Left renal pelvis (tissue), 4 donors: ENCODE data around the gene FZD8. TPM values are rescaled to one million over a fixed set of nuclear protein-coding genes. Genes with fewer than 3 reads are reported as not detected.

Experiments
- DNase-seq, 4 donors: peaks; one replicate each; pipeline ENCODE4 v3.0.0-alpha.2; 2013; ENCODE audit warnings: low read depth in 4 of 4, low spot score in 3 of 4
- polyA plus RNA-seq, 4 donors: library from polyadenylated mRNA; unstranded; fragments of 120-200 nt; gene quantifications; one replicate each; pipeline ENCODE4 v1.2.1, GENCODE V29; 2013; ENCODE audit not compliant: insufficient read length in 4 of 4

Gene FZD8
- polyA plus RNA-seq, 4 donors = 12.4 to 35.1 (median 14.0) TPM

DNA sequence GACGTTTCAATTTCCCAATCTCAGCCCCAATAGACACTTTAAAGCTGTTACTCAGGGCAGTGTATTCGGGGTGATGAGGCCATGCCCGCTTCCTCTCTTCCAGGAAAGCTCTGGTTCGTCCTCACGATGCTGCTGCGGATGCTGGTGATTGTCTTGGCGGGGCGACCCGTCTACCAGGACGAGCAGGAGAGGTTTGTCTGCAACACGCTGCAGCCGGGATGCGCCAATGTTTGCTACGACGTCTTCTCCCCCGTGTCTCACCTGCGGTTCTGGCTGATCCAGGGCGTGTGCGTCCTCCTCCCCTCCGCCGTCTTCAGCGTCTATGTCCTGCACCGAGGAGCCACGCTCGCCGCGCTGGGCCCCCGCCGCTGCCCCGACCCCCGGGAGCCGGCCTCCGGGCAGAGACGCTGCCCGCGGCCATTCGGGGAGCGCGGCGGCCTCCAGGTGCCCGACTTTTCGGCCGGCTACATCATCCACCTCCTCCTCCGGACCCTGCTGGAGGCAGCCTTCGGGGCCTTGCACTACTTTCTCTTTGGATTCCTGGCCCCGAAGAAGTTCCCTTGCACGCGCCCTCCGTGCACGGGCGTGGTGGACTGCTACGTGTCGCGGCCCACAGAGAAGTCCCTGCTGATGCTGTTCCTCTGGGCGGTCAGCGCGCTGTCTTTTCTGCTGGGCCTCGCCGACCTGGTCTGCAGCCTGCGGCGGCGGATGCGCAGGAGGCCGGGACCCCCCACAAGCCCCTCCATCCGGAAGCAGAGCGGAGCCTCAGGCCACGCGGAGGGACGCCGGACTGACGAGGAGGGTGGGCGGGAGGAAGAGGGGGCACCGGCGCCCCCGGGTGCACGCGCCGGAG, 34.4 kb downstream of the FZD8 start:
- no peak for DNase-seq

DNA sequence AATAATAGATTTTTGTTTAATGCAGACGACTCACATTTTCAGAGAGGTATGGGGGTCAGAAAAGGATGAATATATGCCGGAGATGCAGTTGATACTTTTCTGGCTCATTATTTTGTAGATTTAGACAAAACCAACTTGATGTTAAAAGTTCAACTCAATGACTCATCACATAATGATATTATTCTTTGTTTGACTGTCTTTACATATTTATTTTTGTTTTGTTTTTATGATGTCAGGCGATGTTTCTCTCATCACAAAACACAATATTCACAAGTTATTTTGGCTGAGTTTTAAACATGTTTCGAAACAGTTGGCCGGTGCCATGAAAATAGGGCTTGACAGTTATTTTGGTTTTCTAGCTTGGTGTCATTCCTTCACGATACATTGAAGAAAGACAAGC, 35.7 kb downstream of the FZD8 start:
- no peak for DNase-seq

DNA sequence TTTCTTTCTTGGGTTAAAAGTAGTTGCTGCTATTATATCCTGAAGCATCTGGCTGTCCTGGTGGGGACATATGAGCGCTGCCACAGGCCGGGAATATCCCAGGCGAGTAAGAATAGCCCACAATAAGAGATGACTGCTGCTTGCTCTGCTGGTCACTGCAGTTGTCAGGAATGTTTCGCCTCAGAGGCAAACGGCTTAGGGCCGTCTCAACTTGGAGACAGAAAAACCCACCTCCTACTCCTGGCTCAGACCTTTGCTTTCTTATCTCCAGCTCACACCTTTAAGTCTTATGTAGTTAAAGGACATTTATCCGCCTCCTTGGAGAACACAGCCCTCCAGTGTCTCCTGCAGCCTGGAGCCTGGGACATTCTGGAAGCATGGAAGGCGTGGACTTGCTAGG, 36.9 kb downstream of the FZD8 start, which contains the start of gene GJD4:
Gene GJD4, plus strand, starts transcription at position 151 of the 400 bp plus-strand sequence. Its CDS starts 227 bp downstream, at position 378.
- DNase-seq = no peak

DNA sequence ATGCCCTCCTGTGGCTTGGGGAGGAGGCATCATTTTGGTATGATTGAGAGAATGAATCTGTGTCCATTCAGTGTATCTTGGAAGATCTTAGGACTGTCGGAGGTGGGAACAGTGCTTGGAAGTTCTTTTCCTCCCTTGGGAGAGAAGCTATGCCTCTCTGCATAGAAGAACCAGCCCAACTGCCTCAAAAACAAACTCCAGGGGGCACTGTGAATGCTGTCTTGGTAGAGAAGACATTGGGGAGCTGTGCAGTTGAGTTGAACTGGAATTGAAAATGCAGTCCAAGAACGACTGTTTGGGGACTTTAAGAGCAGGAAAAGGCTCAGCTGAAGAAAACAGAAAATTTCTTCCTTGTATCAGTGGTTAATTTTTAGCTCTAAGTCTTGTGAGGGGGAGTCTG, 41.9 kb downstream of the FZD8 start:
- DNase-seq = no peak

DNA sequence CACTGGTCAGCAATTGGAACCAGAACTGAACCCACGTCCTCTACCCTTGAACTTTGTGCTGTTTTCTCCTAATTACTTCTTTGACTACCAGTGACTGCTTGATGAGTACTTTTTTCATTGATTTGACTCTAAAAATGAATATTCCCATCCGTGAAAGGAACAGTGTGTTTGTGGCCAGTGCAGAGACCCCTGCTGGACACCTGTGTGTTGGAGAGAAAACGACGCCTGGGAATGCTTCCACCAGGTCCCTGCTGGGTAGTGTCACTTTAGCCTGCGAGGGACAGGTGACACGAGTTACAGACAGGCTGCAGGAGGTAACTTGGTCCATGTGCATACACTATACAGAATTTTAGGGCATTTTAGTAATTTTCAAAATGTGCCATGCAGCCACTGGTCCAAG, 43.7 kb downstream of the FZD8 start:
- no peak for DNase-seq

DNA sequence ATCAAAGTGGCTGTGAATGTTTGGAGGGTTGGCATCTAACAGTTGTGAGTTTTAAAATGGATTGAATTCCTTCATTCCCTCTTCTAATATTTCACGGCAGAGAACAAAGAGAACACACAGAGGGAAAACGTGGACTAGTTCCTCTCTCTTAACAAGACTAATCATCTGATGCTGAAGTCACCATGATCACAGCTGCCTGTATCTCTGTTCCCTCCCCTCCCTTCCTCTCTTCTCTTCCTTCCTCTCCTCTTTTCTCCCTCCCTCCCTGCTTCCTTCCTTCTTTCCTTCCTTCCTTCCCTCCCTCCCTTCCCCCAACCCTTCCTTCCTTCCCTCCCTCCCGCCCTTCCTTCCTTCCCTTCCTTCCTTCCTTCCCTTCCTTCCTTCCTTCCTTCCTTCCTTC, 47.0 kb downstream of the FZD8 start:
- DNase-seq = no peak

DNA sequence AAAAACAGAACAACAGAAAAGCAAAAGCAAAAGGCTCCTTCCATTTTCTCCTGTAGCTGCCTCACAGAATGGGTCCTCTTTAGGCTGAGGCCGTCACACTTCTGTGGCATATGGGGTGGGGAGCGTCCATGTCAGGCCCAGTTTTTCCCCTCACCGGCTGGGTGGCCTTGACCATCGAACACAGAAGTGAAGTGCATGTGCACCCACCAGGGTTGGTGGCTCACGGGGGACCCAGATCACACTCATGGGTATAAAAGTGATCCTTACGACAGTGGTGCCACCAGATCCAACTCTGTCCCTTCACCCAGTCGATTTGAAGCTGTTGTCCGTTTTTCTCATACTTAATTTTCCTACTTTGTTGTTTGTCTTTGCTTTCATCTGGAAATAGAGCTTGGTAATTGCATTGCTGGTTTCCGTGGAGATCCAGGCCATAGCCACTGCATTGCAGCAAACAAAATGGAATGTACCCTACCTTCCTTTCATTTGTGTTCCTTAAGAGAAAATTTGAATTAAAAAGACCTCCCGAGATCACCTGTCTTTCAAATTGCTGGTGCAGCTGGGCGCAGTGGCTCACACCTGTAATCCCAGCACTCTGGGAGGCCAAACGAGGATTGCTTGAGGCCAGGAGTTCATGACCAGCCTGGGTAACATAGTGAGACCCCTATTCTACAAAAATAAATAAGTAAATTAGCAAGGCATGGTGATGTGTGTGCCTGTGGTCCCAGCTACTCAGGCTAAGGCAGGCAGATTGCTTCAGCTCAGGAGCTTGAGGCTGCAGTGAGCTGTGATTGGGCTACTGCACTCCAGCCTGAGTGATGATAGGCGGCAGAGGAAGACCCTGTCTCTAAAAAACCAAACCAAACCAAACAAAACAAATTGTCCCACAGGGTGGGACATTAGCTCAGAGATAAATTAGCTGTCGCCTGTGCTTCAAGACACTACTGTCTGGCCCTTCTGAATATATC, 47.7 kb downstream of the FZD8 start:
- DNase-seq = no peak

DNA sequence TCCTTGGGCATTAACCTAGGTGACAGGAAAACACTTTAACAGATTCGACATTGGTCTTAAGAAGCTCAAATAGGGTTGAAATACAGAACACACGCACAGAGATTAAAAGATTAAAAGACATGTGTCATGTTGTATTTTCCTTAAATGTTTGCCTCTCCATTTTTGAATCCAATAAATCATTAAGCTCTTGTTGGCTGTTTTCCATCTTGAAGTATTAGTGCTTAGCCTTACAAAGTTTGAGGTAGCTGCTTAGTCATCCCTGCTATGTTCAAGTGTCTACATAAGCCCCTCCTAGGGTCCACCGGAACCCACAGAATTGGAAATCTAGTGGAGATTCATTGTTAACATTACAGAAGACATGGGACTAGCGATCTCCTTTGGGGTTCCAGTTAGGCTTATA, 49.7 kb downstream of the FZD8 start:
- DNase-seq = no peak

DNA sequence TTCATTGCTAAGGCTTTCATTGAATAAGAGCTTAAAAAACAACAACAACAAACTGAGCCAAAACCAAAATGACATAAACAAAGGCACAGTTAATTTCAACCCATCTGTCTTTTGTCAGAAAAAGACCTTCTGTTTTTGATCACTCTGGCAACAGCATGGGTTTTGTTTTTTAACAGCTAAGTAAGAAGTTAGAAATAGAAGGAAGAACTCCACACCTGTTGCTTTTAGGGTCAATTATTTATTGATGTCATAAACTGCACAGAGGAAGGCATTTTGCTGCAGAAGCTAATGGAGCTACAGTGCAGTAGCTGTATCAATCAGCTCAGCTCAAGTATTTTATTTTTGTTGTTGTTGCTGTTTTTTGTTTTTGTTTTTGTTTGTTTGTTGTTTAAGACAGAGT, 53.3 kb downstream of the FZD8 start:
- DNase-seq = no peak

Other genes with a start within 250 kb of the FZD8 start
- gene GJD4, start 37.0 kb downstream of the FZD8 start, polyA plus RNA-seq = under 1 TPM in 1 of 4 donors, not detected in 3; 0.17 TPM